IPS DF 19.7 (cell line): ENCODE data around the gene PPFIA4.

ENCODE experiments used
- DNase-seq: peaks from one replicate; pipeline ENCODE4 v3.0.0-alpha.2; 2013; ENCODE audit warnings: low read depth, low spot score

PPFIA4 gene

DNA sequence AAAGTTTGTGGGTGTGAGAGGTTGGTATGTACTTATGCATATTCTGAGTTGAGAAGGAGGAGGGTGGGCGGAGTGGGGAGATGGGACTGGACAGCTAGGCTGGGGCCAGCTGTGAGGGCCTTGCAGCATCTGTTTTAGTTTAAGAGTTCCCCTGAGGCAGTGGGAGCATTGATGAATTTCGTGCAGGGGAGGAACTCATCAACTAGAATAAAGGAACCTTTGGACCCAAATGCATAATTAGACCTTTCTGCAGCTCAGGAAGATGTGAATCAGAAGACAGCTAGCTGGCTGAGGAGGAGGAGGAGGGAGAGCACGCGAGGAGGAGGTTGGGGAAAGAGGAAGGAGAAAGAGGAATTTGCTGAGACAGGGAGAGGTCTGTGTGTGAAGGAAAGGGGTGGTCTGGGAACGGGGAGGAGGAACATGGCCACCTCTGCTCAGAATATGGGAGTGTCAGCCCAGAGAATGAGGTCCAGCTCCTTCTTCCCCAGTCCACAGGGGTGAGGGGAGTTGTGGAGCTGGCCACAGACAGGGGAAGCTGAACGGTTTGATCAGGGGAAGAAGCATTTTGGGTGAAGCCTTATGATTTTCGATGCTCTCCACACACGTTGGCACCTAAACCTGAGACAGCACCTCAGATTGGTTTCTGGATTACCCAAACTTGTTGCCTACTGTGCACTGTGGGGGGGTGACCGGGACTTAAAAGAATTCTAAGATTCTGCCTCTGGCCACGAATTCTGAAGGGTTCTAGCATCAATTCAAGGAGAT is 31.8 kb downstream of the PPFIA4 start:
- DNase-seq = no peak

GRCh38 chr1:203058676-203058935 is 32.3 kb downstream of the PPFIA4 start:
- DNase-seq = no peak

- DNase-seq = no peak
Observed at GRCh38 chr1:203059485-203059884, 33.2 kb downstream of the PPFIA4 start.

GRCh38 chr1:203060115-203060514 is 33.8 kb downstream of the PPFIA4 start:
- DNase-seq = no peak

- DNase-seq = no peak
Observed at GRCh38 chr1:203063287-203063686, 37.0 kb downstream of the PPFIA4 start.

DNA sequence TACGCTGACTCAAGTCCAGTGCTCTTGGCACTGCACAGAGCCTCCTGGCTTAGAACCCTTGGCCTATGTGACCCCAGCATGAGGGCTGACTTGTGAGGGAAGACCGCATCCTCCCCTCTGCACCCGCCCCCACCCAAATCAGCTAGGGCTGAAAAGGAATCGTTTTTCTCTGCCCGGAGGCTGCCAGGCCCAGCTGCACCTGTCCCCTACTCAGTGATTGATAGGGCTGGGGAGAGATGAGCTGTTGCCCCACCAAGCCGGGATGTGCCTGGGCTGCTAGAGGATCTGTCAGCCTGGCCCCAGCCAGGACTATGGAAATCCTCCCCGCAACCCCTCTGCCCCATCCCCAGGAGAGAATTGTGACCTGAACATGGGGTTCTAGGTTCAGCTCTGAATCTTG is 38.9 kb downstream of the PPFIA4 start:
- no peak for DNase-seq

DNA sequence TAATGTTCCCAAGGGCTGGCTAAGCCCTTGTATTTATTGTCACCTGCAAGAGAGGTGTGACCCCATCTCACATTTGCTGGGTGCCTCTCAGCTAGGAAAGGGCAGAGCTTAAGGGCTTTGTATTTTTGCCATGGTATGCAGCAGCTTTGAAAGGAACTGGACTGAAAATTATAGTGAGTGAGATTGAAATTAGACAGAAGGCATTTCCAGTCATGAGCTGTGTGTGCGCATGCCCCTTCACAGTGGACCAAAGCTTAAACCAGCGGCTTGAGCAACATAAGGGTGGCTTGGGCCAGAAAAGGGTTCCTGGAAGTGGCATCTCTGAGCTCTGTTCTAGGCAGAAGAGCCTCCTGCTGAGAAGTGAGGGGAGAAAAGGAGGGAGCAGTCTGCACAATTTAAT is 39.7 kb downstream of the PPFIA4 start:
- no peak for DNase-seq

DNA sequence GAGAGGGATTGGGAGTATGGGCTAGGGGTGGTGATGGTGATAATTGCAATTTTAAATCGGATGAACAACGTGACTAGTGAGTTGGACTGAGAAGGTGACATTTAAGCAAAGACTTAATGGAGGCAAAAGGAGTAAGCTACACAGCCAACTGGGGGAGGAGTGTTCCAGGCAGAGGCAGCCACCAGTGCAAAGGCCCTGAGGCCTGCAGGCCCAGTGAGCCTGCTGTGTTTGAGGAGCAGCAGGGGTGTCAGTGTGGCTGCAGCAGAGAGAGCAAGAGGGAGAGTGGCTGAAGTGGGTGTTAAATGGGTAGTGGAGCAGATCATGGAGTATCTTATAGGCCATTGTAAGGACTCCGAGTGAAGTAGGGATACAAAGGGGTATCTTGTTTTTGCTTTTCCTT is 40.7 kb downstream of the PPFIA4 start:
- DNase-seq = no peak

GRCh38 chr1:203069030-203069747 is 42.9 kb downstream of the PPFIA4 start:
- no peak for DNase-seq

- no peak for DNase-seq
Observed at GRCh38 chr1:203072002-203072602, 45.8 kb downstream of the PPFIA4 start.

- DNase-seq = no peak
Observed at GRCh38 chr1:203072911-203073310, 46.6 kb downstream of the PPFIA4 start.

DNA sequence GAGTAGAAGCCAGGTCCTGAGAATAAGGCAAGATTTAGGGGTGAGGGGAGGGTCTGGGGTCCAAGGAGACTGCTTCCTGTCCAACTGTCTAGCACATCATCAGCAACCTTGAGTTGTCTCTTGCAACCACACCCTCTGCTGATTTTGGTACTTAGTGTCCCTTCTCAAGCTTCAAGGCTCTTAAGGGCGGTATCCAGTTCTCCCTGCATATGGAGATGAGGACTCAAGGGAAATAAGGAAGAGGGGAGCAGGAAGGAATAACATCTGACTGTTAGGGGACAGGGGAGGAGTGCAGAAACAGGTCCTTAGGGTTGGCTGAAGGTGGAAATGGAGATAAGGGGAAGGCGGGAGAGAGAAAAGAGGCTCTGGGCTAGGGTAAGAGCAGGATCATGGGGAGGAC is 47.2 kb downstream of the PPFIA4 start:
- DNase-seq = no peak

- DNase-seq = no peak
Observed at GRCh38 chr1:203074610-203075009, 48.3 kb downstream of the PPFIA4 start.

DNA sequence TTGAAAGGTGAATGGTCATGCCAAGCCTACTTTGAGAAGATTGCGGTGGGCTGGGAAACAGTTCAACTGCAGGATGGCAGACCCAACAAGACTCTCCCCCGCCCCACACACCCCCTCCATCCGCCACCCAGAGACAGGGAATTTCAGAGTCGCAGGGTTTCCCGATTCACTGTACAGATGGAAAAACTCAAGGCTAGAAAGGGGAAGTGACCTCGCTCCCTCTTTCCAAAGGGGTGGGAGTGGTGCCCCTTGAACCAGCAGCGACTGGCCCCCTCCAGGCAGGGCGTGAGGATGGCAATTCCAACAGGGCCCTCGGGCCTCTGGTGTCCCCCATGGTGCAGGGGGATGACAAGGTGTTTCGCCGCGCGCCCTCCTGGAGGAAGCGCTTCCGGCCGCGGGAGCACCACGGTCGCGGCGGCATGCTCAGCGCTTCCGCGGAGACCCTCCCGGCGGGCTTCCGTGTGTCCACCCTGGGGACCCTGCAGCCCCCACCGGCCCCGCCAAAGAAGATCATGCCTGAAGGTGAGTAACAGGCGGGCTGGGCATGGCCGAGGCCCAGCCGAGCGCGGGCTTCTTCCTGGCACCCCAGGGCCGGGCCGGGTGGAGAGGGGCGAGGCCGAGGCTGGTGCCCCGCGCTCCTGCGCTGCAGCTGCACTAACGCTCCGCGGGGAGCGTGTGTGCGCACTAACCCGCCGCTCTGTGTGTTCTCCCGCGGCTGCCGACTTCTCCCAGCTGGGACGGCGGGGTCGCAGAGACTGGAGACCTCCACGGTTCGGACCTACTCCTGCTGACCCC is 49.1 kb downstream of the PPFIA4 start:
- no peak for DNase-seq

GRCh38 chr1:203076031-203076511 is 49.8 kb downstream of the PPFIA4 start:
- DNase-seq = no peak

DNA sequence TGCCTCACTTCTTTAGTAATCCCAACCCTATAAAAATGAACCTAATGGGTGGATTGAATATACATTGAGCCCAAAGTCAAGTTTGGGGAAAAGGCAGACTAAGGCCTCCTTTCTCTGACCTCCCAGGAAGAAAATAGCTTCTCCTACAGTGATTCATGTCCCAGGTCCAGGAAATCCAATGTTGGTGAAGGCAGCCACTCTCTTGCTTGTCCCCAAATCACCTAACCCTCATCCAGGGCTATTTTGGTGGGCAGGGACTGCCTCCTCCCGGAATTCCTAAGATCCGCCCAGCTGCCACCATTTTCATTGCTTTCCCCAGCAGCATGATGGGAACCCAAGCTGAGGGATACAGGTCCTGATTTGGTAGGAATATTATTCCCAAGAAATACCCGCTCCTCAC is 51.1 kb downstream of the PPFIA4 start:
- DNase-seq = no peak

DNA sequence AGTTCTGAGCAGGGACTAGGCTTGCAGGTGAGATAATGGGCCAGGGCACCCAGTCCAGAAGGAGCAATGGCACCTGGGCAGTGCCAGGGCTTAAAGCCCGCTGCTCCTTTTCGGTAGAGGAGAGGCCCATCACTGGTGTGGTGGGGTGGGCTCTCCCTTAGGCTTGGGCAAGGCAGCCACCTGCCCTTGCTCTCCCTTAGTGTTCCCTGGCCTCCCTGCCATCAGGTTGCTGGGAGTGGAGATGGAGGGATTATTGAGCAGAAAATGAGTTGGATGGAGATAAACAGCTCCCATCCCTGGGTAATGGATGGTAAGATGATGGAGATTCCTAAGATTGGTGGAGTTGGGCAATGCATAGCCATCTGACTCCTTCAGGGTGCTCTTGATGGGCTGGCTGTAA is 51.7 kb downstream of the PPFIA4 start:
- DNase-seq = no peak

GRCh38 chr1:203078478-203078877 is 52.2 kb downstream of the PPFIA4 start:
- DNase-seq = no peak

DNA sequence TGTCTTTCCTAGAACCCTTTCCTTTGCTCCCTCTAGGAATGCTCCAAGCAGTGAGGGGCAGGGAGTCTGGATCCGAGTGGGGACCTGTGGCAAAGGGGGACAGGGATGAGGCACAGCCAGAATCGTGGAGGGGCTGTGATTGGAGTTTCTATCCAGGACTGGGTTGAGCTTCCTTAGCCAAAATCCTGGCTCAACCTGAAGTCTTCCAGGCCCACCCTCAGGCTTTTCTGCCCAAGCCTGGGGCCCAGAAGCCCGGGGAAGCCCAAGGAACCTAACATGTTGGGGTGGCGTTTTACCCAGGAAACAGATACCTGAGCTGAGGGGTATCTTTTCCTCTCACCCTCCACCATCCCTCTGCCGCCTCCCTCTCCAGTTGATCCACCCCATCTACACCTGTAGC is 54.2 kb downstream of the PPFIA4 start:
- DNase-seq = no peak

DNA sequence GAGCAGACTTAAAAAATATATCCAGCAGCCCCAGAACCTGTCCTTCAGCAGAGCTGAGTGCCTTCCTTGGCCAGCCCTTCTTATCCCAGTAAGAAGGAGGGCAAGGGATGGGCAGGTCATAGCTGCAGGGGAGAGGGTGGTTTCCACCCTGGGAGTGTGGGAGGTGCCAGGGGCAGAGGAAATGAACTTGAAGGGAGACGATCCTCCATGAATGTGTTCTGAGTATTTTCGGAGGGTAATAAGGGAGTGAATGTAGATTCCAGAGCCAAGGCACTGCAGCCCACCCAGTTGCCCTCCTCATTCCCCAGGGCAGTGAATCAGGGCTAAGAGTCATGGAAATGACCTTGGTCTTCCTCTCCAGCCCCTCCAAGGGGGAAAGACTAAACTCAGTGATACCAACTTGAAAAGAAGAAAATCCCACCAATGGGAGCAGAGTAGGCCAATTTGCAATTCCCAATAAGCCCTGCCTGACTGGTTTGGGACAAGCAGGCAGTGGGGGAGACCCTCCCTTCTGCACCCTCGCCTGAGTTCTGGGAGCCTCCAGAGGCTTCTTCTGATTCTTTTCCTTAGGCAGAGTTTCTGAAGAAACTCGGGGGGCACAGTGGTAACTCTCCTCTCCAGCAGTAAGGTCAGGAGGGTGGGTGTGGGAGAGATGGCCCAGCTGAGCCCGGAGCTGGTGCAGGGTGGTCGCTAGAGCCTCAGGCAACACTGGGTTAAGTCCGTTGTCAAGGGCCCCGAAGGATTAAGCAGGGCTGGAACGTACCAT is 55.4 kb downstream of the PPFIA4 start:
- DNase-seq = no peak

DNA sequence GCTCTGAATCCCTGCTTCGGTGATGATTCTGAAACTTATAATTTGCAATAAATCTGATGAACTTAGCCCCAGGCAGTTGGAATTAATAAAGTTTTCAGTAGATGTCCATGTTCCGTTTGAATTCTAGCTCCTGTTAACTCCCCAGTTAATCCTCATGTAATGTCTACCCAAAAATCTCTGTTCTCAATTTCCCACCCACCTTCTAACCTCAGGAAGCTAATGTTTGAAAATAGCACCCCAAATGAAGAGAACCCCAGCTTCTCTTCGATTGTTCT is 55.9 kb downstream of the PPFIA4 start:
- no peak for DNase-seq
